DMS53 treated with DMSO at 0.1 percent for 48 hours (cell line): ENCODE data around the gene SIGLEC11.
A peak's percentile ranks its signal among the peaks of the same experiment; 100 is the strongest.
"Not testable (repeated sequence)": the region's sequence is repeated elsewhere in the genome, so short reads cannot be mapped to it uniquely, and the experiment has no call there.

ENCODE experiments used
- DNase-seq: peaks from one replicate; lab custom pipeline; 2025; ENCODE audit not compliant: unreplicated experiment; lab: John Stamatoyannopoulos, UW

Gene SIGLEC11

DNA sequence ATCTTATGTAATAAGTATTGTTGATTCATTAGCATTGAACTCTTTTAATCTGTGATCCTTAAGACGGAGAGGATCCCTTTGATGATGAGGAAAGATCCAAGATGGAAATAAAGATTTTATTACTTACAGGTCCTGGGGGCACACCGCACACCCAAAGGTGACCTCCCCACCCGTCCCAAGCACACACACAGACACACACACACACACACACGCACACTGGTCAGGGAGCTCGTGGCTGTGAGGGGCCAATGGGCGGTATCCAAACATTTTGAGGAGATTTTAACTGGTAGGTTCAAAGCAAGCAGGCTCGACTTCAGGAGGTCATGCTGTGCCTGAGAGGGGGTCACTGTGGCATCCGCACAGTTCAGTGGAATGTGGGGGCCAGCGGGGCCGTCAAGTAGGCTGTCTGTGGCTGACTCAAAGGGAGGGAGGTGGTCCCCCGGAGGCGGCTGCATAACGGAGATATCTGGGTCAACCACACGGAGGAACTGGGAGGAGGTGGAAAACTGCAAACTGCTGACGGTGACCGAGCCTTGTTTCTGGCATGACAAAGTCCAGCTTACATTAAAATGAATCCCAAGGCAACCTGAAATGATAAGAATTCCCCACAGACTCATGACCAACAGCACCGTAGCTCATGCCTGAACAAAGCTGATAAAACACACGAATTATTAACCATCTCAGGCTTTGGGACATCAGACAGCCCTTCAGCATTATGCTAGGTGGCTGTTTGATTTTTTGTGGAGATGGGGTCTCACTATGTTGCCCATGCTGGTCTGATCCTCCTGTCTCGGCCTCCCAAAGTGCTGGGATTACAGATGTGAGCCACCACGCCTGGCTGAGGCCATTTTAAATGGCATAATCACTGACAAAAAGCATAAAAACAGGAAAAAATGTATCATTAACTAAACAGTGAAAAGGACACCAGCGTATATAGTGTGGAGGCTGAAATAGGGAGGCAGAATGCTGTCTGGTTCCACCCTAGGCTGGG lies 20.9 kb upstream of the SIGLEC11 start:
- no peak for DNase-seq

DNA sequence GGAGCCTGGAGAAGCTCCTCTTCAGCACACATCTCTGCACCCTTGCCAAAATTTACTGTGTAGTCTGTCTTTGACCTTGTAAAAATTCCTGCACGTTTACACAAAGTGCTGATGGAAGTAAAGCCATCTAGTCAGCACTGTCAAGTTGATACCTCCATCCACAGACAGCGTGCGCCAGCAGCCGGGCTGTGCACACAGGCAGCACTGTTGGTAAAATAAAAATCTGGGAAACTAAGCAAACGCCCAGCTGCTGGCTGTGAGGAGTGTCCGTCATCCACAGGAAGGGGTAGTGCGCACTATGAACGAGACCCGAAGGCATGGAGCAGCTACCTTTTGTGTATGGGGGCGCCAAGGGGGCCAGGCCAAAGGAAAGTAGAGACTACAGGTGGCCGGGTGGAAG lies 17.4 kb upstream of the SIGLEC11 start:
- DNase-seq, result no peak

DNA sequence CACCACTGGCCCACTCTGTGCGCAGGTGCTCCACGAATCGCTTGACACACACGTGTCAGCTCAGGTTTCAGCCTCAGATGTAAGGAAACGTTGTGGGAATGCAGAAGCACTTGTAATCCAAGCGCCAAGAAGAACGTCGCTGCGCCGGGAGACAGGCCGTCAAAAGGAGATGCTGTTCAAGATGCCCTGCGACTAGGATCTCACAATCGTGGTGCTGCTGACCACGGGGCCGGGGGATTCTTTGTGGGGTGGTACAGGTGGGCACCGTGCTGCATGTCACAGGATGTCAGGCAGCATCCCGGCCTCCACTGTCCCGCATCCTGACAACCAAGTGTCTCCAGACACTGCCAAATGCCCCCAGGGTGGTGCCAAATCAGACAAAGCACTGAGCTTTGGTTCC lies 16.9 kb upstream of the SIGLEC11 start:
- no peak for DNase-seq

DNA sequence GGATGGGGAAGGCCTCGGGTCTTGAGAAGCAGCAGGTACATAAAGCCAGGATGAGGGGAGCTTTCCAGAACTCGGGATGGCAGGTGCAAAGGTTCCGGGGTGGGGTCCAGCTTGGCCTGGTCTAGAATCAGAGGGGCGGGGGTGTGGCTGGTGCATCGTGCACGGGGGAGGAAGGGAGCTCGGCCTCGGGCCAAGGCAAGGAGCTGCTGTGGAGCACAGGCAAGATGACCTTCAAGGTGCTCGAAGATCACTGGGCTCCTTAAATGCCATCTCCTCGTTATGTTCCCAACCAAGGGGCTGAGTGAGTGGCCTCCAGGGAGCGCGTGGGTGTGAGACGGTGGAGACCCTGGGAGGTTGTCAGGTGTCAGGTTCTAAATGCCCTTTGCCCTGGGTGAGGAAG lies 16.1 kb upstream of the SIGLEC11 start:
- DNase-seq, result no peak

DNA sequence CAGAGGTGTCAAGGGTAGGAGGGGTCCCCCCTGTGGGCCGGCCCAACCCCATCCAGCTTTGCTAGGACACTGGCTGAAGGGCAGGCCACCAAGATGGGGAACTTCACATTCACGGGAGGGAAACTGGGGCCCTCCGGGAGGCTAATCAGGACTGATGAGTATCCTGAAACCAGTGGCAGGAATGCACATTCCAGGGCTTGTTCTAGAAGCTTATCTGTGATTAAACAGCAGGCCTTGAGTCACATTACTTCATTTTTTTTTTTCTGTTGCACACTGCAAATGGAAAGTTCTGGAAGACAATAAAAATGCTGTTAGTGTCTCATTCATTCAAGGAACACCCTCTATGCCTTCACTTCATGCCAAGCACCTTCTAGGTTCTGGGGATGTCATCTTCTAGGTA lies 15.5 kb upstream of the SIGLEC11 start:
- DNase-seq, result no peak

DNA sequence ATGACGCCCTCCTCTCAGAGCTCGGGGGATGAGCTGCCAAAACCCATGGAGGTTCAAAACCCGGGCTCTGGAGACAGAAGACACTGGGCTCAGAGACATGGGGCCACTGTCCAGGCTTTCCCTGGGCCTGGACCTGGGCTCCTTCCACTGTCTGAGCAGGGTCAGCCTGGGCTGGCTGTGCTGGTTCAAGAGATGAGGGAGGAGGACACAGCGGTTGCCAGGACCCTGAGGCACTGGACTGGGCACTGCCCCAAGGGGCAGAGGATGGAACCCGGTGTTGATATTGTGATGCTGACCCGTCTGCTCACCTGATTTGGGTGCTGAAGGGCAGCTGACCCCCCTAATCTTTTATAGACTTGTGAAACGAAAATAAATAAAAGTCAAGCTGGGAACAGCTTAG lies 14.1 kb upstream of the SIGLEC11 start:
- no peak for DNase-seq

DNA sequence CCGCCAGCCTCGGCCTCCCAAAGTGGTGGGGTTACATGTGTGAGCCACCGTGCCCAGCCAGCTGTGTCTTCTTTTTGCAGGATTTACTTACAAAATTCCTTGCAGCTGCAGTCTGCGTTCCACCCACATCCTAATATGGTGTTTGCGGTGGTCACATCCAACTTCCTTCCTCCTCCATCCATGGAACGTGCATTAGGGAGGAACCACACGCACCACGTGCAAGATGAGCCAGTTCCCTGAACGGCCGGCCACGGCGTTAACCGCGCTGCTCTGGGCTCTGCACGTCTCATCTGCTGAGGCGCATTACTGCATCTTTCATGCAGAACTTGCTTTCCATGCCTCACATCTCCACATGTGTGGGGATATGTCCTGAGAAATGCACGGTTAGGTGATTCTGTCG lies 13.0 kb upstream of the SIGLEC11 start:
- DNase-seq, result no peak

DNA sequence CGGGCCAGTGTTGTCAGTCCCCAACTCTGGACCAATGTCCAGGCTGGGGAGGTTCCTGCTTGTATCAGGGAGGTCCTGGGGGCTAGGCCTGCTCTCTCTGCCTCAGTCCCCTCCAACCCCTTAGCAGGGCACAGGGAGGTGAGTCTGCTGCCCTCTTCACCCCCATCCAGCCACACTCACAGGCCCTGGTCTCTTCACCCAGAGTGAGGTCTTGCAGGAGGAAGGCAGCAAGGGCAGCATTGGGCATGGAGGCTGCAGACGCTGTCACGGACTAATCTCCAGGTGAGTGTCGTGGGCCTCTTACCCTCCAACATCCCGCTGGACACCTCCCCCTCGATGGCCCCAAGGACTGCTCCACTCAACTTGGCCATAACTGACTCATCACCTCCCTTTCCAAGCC lies 11.9 kb upstream of the SIGLEC11 start:
- no peak for DNase-seq

DNA sequence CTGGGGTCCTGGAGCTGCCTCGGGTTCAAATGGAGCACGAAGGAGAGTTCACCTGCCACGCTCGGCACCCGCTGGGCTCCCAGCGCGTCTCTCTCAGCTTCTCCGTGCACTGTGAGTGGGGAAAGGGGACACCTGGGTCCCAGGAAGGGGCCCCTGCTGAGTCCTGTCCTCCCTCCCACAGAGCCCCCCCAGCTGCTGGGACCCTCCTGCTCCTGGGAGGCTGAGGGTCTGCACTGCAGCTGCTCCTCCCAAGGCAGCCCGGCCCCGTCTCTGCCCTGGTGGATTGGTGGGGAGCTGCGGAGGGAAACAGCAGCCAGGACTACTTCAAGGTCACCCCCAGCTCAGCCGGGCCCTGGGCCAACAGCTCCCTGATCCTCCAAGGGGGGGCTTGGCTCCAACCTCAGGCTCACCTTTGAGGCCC lies 11.0 kb upstream of the SIGLEC11 start:
- DNase-seq, result no peak

DNA sequence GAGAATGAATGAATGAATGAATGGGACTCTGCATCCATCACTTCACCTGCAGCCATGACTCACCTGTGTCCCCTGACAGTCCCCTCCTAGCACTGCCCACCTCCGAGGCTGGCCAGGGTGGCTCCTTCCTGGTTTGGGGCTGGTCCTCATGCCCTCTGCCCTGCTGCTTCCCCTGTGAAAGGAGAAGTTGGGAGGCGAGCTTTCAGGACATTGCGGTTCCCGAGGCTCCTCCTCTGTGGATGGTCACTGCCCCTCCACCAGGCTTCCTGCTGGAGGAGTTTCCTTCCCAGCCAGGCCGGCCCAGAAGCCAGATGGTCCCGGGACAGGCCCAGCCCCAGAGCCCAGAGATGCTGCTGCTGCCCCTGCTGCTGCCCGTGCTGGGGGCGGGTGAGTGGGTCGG lies 8.4 kb upstream of the SIGLEC11 start:
- DNase-seq, result not testable (repeated sequence)

DNA sequence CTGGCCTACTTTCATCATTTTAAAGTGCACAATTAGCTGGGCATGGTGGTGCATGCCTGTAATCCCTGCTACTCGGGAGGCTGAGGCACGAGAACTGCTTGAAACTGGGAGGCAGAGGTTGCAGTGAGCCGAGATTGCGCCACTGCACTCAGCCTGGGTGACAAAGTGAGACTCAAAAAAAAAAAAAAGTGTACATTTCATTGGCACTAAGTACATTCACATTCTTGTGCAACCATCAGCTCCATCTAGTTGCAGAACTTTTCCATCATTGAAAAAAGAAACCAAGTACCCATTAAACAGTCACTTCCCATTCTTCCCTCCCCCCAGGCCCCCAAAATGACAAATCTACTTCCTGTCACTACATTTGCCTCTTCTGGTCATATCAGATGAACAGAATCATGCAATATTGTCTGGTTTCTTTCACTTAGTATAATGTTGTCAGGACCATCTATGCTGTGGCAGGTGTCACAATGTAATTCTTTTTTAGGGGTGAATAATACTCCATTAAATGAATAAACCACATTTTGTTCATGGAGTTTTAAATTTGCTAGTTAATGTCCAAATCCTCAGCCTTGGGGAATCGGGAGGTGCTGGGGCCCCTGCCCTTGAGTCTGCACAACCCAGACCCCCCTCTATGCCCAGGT lies 7.4 kb upstream of the SIGLEC11 start:
- DNase-seq, result no peak

DNA sequence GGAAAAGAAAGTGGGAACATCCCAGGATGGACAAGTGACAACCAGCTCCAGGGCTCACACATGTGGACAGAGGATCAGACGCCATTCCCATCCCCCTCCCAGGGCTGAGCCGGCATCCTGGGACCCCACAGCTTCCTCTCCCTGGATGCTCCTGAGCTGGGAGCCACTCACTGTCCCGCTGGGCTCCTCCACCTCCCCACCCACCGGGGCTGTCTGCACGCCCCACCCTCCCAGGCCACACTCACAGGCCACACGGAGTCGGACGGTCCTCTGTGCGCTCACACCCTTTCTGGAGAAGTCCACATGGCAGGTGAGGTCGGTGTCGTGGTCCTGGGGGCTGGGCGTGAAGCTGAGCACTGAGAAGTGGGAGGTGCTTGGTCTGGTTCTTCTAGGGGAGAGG lies 1.1 kb downstream of the SIGLEC11 start:
- not testable (repeated sequence) for DNase-seq

DNA sequence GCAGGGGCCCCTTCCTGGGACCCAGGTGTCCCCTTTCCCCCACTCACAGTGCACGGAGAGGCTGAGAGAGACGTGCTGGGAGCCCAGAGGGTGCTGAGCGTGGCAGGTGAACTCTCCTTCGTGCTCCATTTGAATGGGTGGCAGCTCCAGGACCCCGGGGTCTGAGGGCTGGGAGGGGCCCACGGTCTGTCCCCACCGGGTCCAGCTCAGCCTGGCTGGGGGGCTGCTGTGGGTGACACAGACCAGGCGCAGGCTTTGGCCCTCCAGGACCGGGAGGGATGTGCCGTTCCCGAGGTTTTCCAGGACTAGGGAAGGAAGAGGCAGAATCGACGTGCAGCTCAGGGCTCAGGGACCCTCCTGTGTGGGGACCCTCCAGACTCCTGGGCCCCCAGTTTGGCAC lies 2.4 kb downstream of the SIGLEC11 start:
- DNase-seq, result not testable (repeated sequence)

DNA sequence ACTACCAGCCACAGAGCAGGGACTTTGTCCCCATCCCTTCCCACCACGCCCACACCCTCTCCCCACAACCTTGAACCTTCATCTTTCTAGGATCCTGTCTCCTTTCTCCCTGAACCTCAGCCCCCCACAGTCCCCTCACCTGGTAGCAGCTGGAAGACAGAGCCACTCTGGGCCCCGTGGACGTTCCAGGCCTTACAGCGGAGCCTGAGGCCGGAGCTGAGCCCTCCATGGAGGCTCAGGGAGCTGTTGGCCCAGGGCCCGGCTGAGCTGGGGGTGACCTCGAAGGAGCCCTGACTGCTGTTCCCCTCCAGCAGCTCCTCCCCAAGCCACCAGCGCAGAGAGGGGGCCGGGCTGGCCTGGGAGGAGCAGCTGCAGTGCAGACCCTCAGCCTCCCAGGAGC lies 2.8 kb downstream of the SIGLEC11 start:
- not testable (repeated sequence) for DNase-seq

DNA sequence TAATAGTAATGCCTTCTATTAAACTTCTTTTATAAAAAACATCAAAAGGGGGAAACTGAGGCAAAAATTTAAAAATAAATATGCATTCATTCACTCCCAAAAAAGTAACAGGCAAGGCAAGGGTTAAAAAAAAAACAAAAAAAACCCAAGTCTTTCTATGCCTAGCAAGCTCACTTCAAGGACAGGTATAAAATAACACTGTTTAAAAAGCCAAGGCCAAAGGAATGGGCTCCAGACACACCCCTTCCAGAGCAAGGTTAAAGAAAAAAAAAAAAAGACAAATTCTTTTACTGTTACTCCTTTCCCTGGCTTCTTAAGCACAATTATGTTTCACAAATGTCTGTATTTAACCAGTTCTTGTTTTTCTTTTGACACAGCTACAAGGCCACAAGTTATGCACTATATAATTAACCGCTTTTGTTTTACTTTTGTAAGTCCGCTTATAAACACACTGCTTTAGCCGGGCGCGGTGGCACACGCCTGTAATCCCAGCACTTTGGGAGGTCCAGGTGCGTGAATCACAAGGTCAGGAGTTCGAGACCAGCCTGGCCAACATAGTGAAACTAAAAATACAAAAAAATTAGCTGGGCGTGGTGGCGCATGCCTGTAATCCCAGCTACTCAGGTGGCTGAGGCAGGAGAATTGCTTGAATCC lies 3.6 kb downstream of the SIGLEC11 start:
- no peak for DNase-seq

DNA sequence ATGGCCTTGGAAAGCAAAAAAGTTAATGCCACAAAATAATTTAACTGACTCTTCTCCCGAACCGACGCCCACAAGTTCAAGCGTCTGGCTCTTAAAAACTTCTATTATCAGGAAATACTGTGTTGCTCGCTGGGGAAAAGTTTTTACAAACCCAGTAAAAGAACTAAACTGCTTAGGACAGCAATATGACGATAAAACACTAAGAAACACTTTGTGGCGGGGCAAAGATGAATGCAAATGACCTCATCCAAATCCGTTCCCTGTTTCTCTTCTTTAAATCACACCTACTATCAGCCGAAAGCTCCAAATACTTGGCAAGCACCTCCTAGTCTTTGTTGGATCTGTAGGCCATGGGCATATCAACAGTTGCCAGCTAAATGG lies 4.9 kb downstream of the SIGLEC11 start:
- no peak for DNase-seq

DNA sequence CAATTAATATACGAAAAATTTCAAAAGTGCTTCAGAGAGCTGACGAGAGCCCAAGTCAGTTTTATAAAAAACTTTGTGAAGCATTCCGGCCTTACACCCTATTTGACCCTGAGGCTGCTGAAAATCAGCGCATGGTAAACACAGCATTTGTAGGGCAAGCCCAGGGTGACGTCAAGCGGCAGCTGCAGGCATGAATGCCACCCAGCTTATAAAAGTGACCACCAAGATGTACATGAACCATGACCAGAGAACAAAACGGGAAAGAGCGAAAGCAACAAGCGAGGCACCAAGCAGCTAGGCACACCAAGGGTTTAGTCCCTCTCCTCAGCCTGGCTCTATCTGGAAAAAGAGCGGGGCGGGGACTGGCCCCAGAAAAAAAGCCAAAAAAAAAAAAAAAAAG lies 6.0 kb downstream of the SIGLEC11 start:
- peak; percentile 11 for DNase-seq

DNA sequence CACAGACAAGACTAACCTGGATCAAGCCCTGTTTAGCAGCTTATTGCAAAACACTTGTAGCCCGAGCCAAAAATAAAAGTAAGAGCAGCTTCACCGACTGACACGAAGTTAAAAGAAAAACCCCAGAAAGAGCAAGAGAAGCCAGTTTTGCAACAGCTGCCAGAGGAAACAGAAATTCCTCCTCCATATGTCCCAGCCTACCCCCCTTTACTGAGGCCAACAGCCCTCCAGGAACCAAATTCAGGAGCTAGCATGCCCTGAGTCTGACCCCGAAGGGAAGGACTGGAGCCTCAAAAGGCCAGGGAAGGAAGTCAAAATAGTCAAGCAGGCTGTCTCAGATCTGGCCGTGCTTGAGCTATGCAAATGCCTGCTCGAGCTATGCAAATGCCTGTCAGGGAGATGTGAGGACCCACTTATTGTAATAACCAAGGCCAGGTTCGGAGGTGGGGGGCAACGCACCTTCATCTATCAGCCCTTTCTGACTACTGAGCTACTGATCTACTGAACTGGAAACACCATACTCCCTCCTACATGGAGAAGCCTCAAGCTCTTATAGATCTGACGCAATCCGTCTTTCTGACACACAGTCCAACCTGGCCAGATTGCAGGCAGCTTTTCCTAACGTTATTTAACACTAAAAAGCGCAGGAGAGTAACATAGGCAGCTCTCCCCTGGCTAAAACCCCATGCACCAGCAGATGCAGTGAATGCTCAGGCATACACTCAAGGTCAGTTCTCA lies 6.7 kb downstream of the SIGLEC11 start:
- no peak for DNase-seq

DNA sequence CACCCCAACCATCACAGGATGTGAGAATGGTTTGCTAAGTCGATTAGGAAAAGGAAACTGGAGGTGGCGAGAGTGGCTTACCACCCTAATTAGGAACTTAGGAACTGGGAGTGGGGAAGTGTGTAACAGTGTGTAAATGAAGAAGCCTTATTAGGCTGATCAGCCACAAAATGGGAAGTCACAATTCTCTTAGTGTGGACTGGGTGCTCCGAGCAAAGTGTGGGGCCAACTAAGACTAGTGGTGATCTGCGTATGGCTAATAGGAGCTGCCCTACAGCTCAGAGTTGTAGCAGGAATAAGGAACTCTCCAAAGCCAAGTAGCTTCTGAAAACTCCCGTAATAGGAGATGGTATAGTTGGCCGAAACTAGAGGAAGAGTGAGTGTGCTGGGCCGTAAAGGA lies 7.6 kb downstream of the SIGLEC11 start:
- DNase-seq, result no peak

DNA sequence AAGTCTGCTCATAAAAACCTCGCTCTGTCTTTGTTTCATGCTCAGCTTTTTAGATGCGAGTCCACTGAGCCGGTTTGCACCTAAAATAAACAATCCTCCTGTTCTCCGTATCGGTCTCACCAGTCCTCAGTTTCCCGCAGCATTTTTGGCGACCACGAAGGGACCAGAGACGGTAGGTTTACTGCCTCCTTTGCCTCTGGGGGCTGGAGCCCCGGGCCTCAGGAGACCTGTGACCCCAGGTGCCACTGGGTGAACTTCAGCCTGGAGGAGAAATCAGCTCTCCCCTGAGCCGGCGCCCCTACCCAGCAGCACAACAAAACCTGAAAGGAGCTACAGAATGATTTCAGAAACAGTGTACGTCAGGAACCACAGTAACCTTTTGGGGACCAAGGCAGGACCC lies 8.1 kb downstream of the SIGLEC11 start:
- DNase-seq, result no peak

DNA sequence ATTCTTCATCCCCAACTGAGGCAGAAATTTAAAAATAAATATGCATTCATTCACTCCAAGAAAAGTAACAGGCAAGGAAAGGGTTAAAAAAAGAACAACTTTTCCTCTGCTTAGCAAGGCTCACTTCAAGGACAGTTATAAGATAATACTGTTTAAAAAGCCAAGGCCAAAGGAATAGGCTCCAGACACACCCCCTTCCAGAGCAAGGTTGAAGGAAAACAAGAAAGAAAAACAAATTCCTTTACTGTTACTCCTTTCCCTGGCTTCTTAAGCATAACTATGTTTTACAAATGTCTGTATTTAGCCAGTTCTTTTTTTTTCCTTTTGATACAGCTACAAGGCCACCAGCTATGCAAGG lies 8.5 kb downstream of the SIGLEC11 start:
- DNase-seq, result no peak
